Naive thymus-derived CD4-positive, alpha-beta T cell (primary cell): ENCODE measurements around the gene GLRX2. TPM values are rescaled to one million over a fixed set of nuclear protein-coding genes. Genes with fewer than 3 reads are reported as not detected.

ENCODE experiments used
- ATAC-seq: fragments of 150-1000 bp; cut with Tn5 transposase; 2 replicates; pipeline ENCODE4 v1.10.0; 2021; ENCODE audit warnings: mild to moderate bottlenecking, moderate library complexity
- CTCF ChIA-PET: fragments of 350-600 bp; sonication (Branson Sonifier 250); formaldehyde crosslinking; loops from one replicate; lab custom pipeline; 2021; ENCODE audit warnings: antibody characterized with exemption; lab: Charles Lee
- POLR2A ChIA-PET: fragments of 350-600 bp; sonication (Branson Sonifier 250); formaldehyde crosslinking; loops from one replicate; lab custom pipeline; 2021; ENCODE audit warnings: antibody characterized with exemption, inconsistent platforms; lab: Charles Lee
- DNase-seq, 9 donors: peaks; one replicate each; pipeline versions ENCODE4 v3.0.0 to v3.0.0-alpha.2; 2020 to 2022; ENCODE audit warnings: mixed read lengths in 1 of 9
- H3K27ac ChIP-seq: one replicate; pipeline ENCODE4 v1.7.0; 2013; ENCODE audit warnings: mild to moderate bottlenecking, low read depth, low read length, moderate library complexity
- H3K27me3 ChIP-seq, 2 donors: one replicate each; pipeline ENCODE4 v1.7.0; 2013; ENCODE audit warnings: low read length in 2 of 2, mild to moderate bottlenecking in 2 of 2, moderate library complexity in 2 of 2; ENCODE audit not compliant: control insufficient read depth in 2 of 2, insufficient read depth in 2 of 2
- H3K36me3 ChIP-seq, 3 experiments: 1 replicate in 2 of 3; 2 replicates in 1 of 3; pipeline ENCODE4 v1.7.0; 2013; ENCODE audit warnings: low read length in 3 of 3, mild to moderate bottlenecking in 3 of 3, moderate library complexity in 1 of 3; ENCODE audit not compliant: insufficient read depth in 3 of 3, control insufficient read depth in 2 of 3
- H3K4me1 ChIP-seq, 2 donors: one replicate each; pipeline ENCODE4 v1.7.0; 2013; ENCODE audit warnings: low read length in 2 of 2, mild to moderate bottlenecking in 2 of 2, moderate library complexity in 1 of 2; ENCODE audit not compliant: control insufficient read depth in 2 of 2, insufficient read depth in 2 of 2
- H3K4me3 ChIP-seq: 2 replicates; pipeline ENCODE4 v1.7.0; 2013; ENCODE audit warnings: mild to moderate bottlenecking, low read length
- H3K9me3 ChIP-seq, 3 experiments: 1 replicate in 2 of 3; 2 replicates in 1 of 3; pipeline ENCODE4 v1.7.0; 2013; ENCODE audit warnings: low read length in 3 of 3; ENCODE audit not compliant: control insufficient read depth in 2 of 3
- H3K27ac Mint-ChIP-seq, 9 donors: one replicate each; pipeline ENCODE4 v1.8.0; 2020 to 2022; ENCODE audit warnings: mixed read lengths in 9 of 9, mild to moderate bottlenecking in 8 of 9, moderate library complexity in 5 of 9, inconsistent platforms in 2 of 9
- H3K27me3 Mint-ChIP-seq, 5 donors: one replicate each; pipeline ENCODE4 v1.8.0; 2021 to 2022; ENCODE audit warnings: mixed read lengths in 5 of 5, mild to moderate bottlenecking in 1 of 5
- H3K36me3 Mint-ChIP-seq, 5 donors: one replicate each; pipeline ENCODE4 v1.8.0; 2020 to 2022; ENCODE audit warnings: mixed read lengths in 5 of 5, mild to moderate bottlenecking in 3 of 5, inconsistent platforms in 1 of 5
- H3K4me1 Mint-ChIP-seq, 7 donors: one replicate each; pipeline ENCODE4 v1.8.0; 2020 to 2022; ENCODE audit warnings: mixed read lengths in 7 of 7, mild to moderate bottlenecking in 3 of 7, inconsistent platforms in 1 of 7
- H3K4me3 Mint-ChIP-seq, 10 donors: one replicate each; pipeline ENCODE4 v1.8.0; 2020 to 2022; ENCODE audit warnings: mild to moderate bottlenecking in 10 of 10, mixed read lengths in 10 of 10, moderate library complexity in 6 of 10, inconsistent platforms in 2 of 10
- H3K9me3 Mint-ChIP-seq, 11 donors: one replicate each; pipeline ENCODE4 v1.8.0; 2020 to 2022; ENCODE audit warnings: mixed read lengths in 11 of 11, mild to moderate bottlenecking in 4 of 11, inconsistent platforms in 1 of 11, moderate library complexity in 1 of 11
- intact Hi-C, 2 donors: fragments of 100-400 bp; cut with micrococcal nuclease; formaldehyde crosslinking; loops; one replicate each; pipeline ENCODE4 v1.15.1; 2023
- polyA plus RNA-seq, 2 donors: library from polyadenylated mRNA; unstranded; fragments of 300-500 nt; fragmentation: Illumina TruSeq; gene quantifications; one replicate each; pipeline ENCODE4 v1.2.3, GENCODE V29; 2021
- total RNA-seq, 6 experiments: library from RNA in 5 of 6; stranded (reverse) in 5 of 6; gene quantifications; 1 replicate in 5 of 6; 2 replicates in 1 of 6; pipeline ENCODE4 v1.2.3 and lab custom pipeline; 2021 to 2026

Gene GLRX2
- total and polyA plus RNA-seq, 7 experiments from 2014 or later, result 6.8 to 18.8 (median 11.4) TPM

DNA sequence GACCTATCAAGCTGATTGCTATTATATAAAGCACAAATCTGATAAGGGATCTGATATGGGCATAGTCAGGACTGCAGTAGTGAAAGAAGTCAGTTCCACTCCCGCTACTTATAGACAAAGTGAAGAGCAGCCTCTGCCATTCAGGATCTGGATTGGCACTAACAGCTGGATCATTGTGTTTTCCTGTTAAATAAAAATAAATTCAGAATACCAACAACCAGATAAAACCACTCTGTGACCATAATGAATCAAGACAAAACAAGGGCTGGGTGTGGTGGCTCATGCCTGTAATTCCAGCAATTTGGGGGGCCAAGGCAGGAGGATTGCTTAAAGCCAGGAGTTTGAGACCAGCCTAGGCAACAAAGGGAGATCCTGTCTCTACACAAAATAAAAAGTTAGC, 5.0 kb upstream of the GLRX2 start:
- Mint-ChIP-seq H3K4me1 (peaks cover 0 to 6% (median 4%) of the 10 kb centered on the region in 7 donors), H3K36me3 (no peaks in the 10 kb centered on the region), H3K4me3 (no peak overlapping the region), H3K9me3 (no peaks in the 10 kb centered on the region), H3K27ac (no peak overlapping the region), H3K27me3 (peaks cover 0 to 11% (median 0%) of the 10 kb centered on the region in 5 donors)
- POLR2A ChIA-PET, result no interaction called here
- ATAC-seq (no peak), DNase-seq (no peak)
- intact Hi-C loops, result no loop called here
- no peaks in the 10 kb centered on the region for H3K9me3 ChIP-seq
- CTCF ChIA-PET, result no interaction called here
- H3K27me3 ChIP-seq, result no peaks in the 10 kb centered on the region
- H3K36me3 ChIP-seq, result no peaks in the 10 kb centered on the region
- H3K4me1 ChIP-seq, result peaks cover 0 to 5% of the 10 kb centered on the region in 2 donors
- no peak overlapping the region for H3K4me3 ChIP-seq
- H3K27ac ChIP-seq, result no peak overlapping the region

GRCh38 chr1:193109619-193110018, 4.4 kb upstream of the GLRX2 start:
- Histone ChIP-seq H3K4me1 (peaks cover 0 to 5% of the 10 kb centered on the region in 2 donors), H3K27me3 (no peaks in the 10 kb centered on the region), H3K27ac (no peak overlapping the region), H3K9me3 (no peaks in the 10 kb centered on the region), H3K36me3 (no peaks in the 10 kb centered on the region), H3K4me3 (no peak overlapping the region)
- ChIA-PET CTCF (no interaction called here), POLR2A (no interaction called here)
- intact Hi-C loops, result loop anchor here in 1 of 2 donors (5.0 kb wide), 1 partner anchor 433 kb away; no protein-coding TSS in a partner anchor
- Mint-ChIP-seq H3K4me3 (no peak overlapping the region), H3K4me1 (peaks cover 0 to 6% (median 4%) of the 10 kb centered on the region in 7 donors), H3K27me3 (peaks cover 0 to 11% (median 0%) of the 10 kb centered on the region in 5 donors), H3K36me3 (no peaks in the 10 kb centered on the region), H3K27ac (no peak overlapping the region), H3K9me3 (no peaks in the 10 kb centered on the region)
- DNase-seq (no peak), ATAC-seq (no peak)

GRCh38 chr1:193108471-193108870, 3.3 kb upstream of the GLRX2 start:
- peaks cover 3 to 11% of the 10 kb centered on the region in 2 donors for H3K4me1 ChIP-seq
- H3K9me3 ChIP-seq, result no peaks in the 10 kb centered on the region
- DNase-seq (no peak), ATAC-seq (no peak)
- H3K27me3 Mint-ChIP-seq, result peaks cover 0 to 11% (median 0%) of the 10 kb centered on the region in 5 donors
- H3K36me3 ChIP-seq, result no peaks in the 10 kb centered on the region
- H3K9me3 Mint-ChIP-seq, result no peaks in the 10 kb centered on the region
- H3K27ac Mint-ChIP-seq, result no peak overlapping the region
- H3K4me3 Mint-ChIP-seq, result no peak overlapping the region
- CTCF ChIA-PET, result no interaction called here
- H3K36me3 Mint-ChIP-seq, result no peaks in the 10 kb centered on the region
- POLR2A ChIA-PET, result no interaction called here
- intact Hi-C loops, result loop anchor here in 1 of 2 donors (5.0 kb wide), 1 partner anchor 434 kb away; no protein-coding TSS in a partner anchor
- H3K4me3 ChIP-seq, result no peak overlapping the region
- H3K27ac ChIP-seq, result no peak overlapping the region
- H3K4me1 Mint-ChIP-seq, result peaks cover 8 to 13% (median 12%) of the 10 kb centered on the region in 7 donors
- H3K27me3 ChIP-seq, result no peaks in the 10 kb centered on the region

DNA sequence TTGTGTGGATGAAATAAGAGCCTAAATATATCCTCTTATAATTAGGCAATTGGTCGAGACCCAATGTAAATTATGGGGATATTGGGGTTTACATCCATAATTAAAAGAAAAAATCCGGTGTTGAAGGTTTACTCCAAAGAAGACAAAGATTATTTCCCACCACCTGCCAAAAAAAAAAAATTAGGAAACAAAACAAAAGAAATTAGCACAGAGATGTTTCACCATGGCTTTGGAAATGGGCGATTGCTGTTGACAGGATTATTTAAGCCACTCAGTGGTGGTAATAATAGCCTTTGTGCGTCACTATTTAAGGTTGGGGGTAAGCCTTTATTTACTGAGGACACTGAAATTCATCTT, 585 bp upstream of the GLRX2 start:
- DNase-seq (no peak), ATAC-seq (no peak)
- H3K4me3 Mint-ChIP-seq, result peak overlapping the region; percentile 90 to 98 (median 94)
- Histone ChIP-seq H3K36me3 (no peaks in the 10 kb centered on the region), H3K27ac (no peak overlapping the region), H3K4me3 (peak overlapping the region; percentile 67), H3K4me1 (peaks cover 3 to 16% of the 10 kb centered on the region in 2 donors), H3K27me3 (no peaks in the 10 kb centered on the region), H3K9me3 (no peaks in the 10 kb centered on the region)
- H3K9me3 Mint-ChIP-seq, result no peaks in the 10 kb centered on the region
- CTCF ChIA-PET, result no interaction called here
- peaks cover 0 to 9% (median 0%) of the 10 kb centered on the region in 5 donors for H3K27me3 Mint-ChIP-seq
- POLR2A ChIA-PET, result interaction anchor here (3.2 kb wide), 1 partner anchor 16 kb away, joined by 18 read pairs; the partner anchor contains the start of gene CDC73
- peaks cover 0 to 5% (median 0%) of the 10 kb centered on the region in 5 donors for H3K36me3 Mint-ChIP-seq
- peak overlapping the region; percentile 23 to 92 (median 76) for H3K27ac Mint-ChIP-seq
- intact Hi-C loops, result loop anchor here (1.0 to 5.0 kb wide), 6 partner anchors 15 to 437 kb away; partner anchors contain the start of genes CDC73 (in 2 of the 2), RO60 (in 2 of the 2), UCHL5 (in 2 of the 2) and RGS2 (in 1 of the 2)
- peaks cover 15 to 28% (median 21%) of the 10 kb centered on the region in 7 donors for H3K4me1 Mint-ChIP-seq

- peak; percentile 27 for ATAC-seq
- H3K36me3 ChIP-seq, result peaks cover 0 to 6% (median 5%) of the 10 kb centered on the region in 3 experiments
- no peaks in the 10 kb centered on the region for H3K9me3 ChIP-seq
- Mint-ChIP-seq H3K4me3 (peak overlapping the region; percentile 91 to 98 (median 94)), H3K36me3 (peaks cover 0 to 14% (median 0%) of the 10 kb centered on the region in 5 donors), H3K4me1 (peaks cover 13 to 28% (median 21%) of the 10 kb centered on the region in 7 donors), H3K27ac (peak overlapping the region; percentile 75 to 94 (median 81)), H3K9me3 (no peaks in the 10 kb centered on the region), H3K27me3 (peaks cover 0 to 9% (median 0%) of the 10 kb centered on the region in 5 donors)
- H3K27ac ChIP-seq, result peak overlapping the region; percentile 57
- peak overlapping the region; percentile 67 for H3K4me3 ChIP-seq
- peak in 6 of 9 donors; percentile 12 to 50 (median 23) for DNase-seq
- ChIA-PET CTCF (interaction anchor here (1.3 to 1.4 kb wide), 2 partner anchors 12 to 17 kb away, joined by 3 read pairs; partner anchors contain the start of gene CDC73), POLR2A (interaction anchor here (0.7 to 3.2 kb wide), 5 partner anchors 11 to 293 kb away, joined by 3 to 18 read pairs (median 3); partner anchors contain the start of genes CDC73, RO60 and UCHL5)
- no peaks in the 10 kb centered on the region for H3K27me3 ChIP-seq
- peaks cover 3 to 16% of the 10 kb centered on the region in 2 donors for H3K4me1 ChIP-seq
- intact Hi-C loops, result loop anchor here (2.0 kb wide), 2 partner anchors 14 to 296 kb away; partner anchors contain the start of gene RGS2 (in 1 of the 2)
Observed at GRCh38 chr1:193104502-193104906, 710 bp downstream of the GLRX2 start.

DNA sequence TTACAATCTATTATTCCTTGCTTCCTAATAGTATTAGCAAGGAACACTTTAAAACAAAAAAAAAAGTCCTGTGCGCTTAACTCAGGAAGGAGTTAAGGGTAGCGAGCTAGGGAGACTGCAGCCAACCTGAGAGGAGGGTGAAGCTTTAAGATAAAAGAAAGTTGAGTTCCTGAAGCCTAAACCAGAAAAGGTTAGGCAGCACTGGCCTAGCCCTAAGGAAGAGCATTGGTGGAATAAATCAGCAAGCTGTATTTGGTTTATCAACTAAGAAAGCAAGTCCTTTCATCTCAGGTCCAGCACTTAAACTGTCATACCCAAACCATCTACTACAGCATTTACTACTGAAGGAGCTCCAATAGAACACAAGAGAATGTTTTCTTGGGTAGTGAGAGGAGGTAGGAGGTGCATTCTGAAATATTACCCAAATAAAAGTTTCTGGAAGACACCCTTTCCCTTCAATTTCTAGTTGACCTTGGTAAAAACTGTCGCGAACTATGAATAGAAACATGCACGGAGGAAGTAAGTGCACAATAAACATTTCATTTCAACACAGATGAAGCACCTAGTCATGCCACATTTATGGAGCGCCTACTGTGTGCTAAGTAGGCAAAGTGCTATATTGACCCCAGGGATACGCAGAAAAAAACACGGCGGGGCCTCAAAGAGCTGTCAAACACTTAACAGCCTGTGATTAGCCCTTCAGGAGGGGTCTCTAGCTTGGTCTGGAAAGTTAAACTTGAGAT, 1.3 kb downstream of the GLRX2 start:
- ChIA-PET POLR2A (interaction anchor here (0.6 to 3.2 kb wide), 7 partner anchors 12 to 293 kb away, joined by 3 to 18 read pairs (median 4); partner anchors contain the start of genes CDC73, RO60 and UCHL5), CTCF (interaction anchor here (1.3 to 1.4 kb wide), 2 partner anchors 11 to 18 kb away, joined by 3 read pairs; partner anchors contain the start of gene CDC73)

More for the DNA sequence above, 1.3 kb downstream of the GLRX2 start:
- intact Hi-C loops, result loop anchor here (2.0 kb wide), 2 partner anchors 13 to 295 kb away; partner anchors contain the start of gene RGS2 (in 1 of the 2)
- peaks cover 1 to 12% (median 6%) of the 10 kb centered on the region in 3 experiments for H3K36me3 ChIP-seq
- Mint-ChIP-seq H3K9me3 (no peaks in the 10 kb centered on the region), H3K27me3 (peaks cover 0 to 9% (median 0%) of the 10 kb centered on the region in 5 donors), H3K27ac (peak overlapping the region in 8 of 9 donors; percentile 36 to 92 (median 78)), H3K36me3 (peaks cover 0 to 14% (median 0%) of the 10 kb centered on the region in 5 donors), H3K4me1 (peaks cover 13 to 28% (median 21%) of the 10 kb centered on the region in 7 donors), H3K4me3 (peak overlapping the region; percentile 91 to 98 (median 94))
- H3K4me3 ChIP-seq, result peak overlapping the region; percentile 67
- no peak for ATAC-seq
- H3K27me3 ChIP-seq, result no peaks in the 10 kb centered on the region
- no peak for DNase-seq
- H3K27ac ChIP-seq, result peak overlapping the region; percentile 30
- peaks cover 3 to 16% of the 10 kb centered on the region in 2 donors for H3K4me1 ChIP-seq
- no peaks in the 10 kb centered on the region for H3K9me3 ChIP-seq
